CD14-positive monocyte (primary cell): ENCODE data around the gene VPS37B. TPM values are rescaled to one million over a fixed set of nuclear protein-coding genes. Genes with fewer than 3 reads are reported as not detected.

Experiments
- DNase-seq, 3 donors: peaks; one replicate each; pipeline ENCODE4 v3.0.0-alpha.2; 2011 to 2022
- H2AFZ ChIP-seq: 2 replicates; pipeline ENCODE4 v1.6.0; 2012; ENCODE audit warnings: mild to moderate bottlenecking, low read depth, low read length, inconsistent platforms; ENCODE audit not compliant: insufficient read depth, poor library complexity, severe bottlenecking
- H3K27ac ChIP-seq, 2 donors: 1 replicate in 1 of 2; 2 replicates in 1 of 2; pipeline ENCODE4 v1.5.1; 2012 to 2013; ENCODE audit warnings: low read length in 2 of 2, control low read depth in 1 of 2, inconsistent platforms in 1 of 2, low read depth in 1 of 2, mild to moderate bottlenecking in 1 of 2
- H3K27me3 ChIP-seq, 2 donors: one replicate each; pipeline versions ENCODE4 v1.6.0 to v1.6.1; 2011 to 2013; ENCODE audit warnings: low read length in 2 of 2; ENCODE audit not compliant: control insufficient read depth in 2 of 2, insufficient read depth in 2 of 2
- H3K36me3 ChIP-seq, 2 donors: replicated peaks in 1 of 2; 1 replicate in 1 of 2; 2 replicates in 1 of 2; pipeline versions ENCODE4 v1.5.1 to v1.6.1; 2012 to 2013; ENCODE audit warnings: low read length in 2 of 2, control low read depth in 1 of 2, inconsistent platforms in 1 of 2, mild to moderate bottlenecking in 1 of 2; ENCODE audit not compliant: insufficient read depth in 2 of 2, control insufficient read depth in 1 of 2
- H3K4me1 ChIP-seq, 2 donors: 1 replicate in 1 of 2; 2 replicates in 1 of 2; pipeline versions ENCODE4 v1.5.1 to v1.6.1; 2012 to 2013; ENCODE audit warnings: low read length in 2 of 2, control low read depth in 1 of 2, inconsistent platforms in 1 of 2, mild to moderate bottlenecking in 1 of 2, moderate library complexity in 1 of 2; ENCODE audit not compliant: insufficient read depth in 2 of 2, control insufficient read depth in 1 of 2
- H3K4me2 ChIP-seq: replicated peaks from 2 replicates; pipeline ENCODE3; 2012; ENCODE audit warnings: low read length, moderate library complexity, mild to moderate bottlenecking; ENCODE audit not compliant: poor library complexity, severe bottlenecking; ENCODE audit errors: extremely low read depth
- H3K4me3 ChIP-seq, 3 experiments: fragments of 200-600 bp in 1 of 3; sonication (generic) in 1 of 3; replicated peaks in 1 of 3; 1 replicate in 2 of 3; 2 replicates in 1 of 3; pipeline ENCODE4 v1.5.1; 2011 to 2013; ENCODE audit warnings: low read length in 3 of 3, mild to moderate bottlenecking in 3 of 3, control low read depth in 2 of 3, low read depth in 2 of 3, inconsistent platforms in 1 of 3, moderate library complexity in 1 of 3
- H3K79me2 ChIP-seq: 2 replicates; pipeline ENCODE4 v1.6.0; 2012; ENCODE audit warnings: mild to moderate bottlenecking, control low read depth, inconsistent platforms, low read length, moderate library complexity; ENCODE audit not compliant: insufficient read depth
- H3K9ac ChIP-seq: 2 replicates; pipeline ENCODE4 v1.6.0; 2017; ENCODE audit warnings: low read length, mild to moderate bottlenecking; ENCODE audit not compliant: insufficient read depth, poor library complexity, severe bottlenecking
- H3K9me3 ChIP-seq, 2 donors: replicated peaks in 1 of 2; 1 replicate in 1 of 2; 2 replicates in 1 of 2; pipeline versions ENCODE4 v1.5.1 to v1.6.1; 2012 to 2013; ENCODE audit warnings: low read length in 2 of 2, control low read depth in 1 of 2; ENCODE audit not compliant: control insufficient read depth in 1 of 2, insufficient read depth in 1 of 2
- H4K20me1 ChIP-seq: 2 replicates; pipeline ENCODE4 v1.6.0; 2012; ENCODE audit warnings: mild to moderate bottlenecking, low read length, control low read depth, moderate library complexity; ENCODE audit not compliant: insufficient read depth
- H3K27ac Mint-ChIP-seq, 7 donors: one replicate each; pipeline ENCODE4 v1.8.0; 2020; ENCODE audit warnings: mild to moderate bottlenecking in 7 of 7, mixed read lengths in 7 of 7, moderate library complexity in 6 of 7, inconsistent platforms in 2 of 7
- H3K27me3 Mint-ChIP-seq, 3 donors: one replicate each; pipeline ENCODE4 v1.8.0; 2021 to 2022; ENCODE audit warnings: low read depth in 3 of 3, mild to moderate bottlenecking in 3 of 3, mixed read lengths in 3 of 3, moderate library complexity in 3 of 3, inconsistent platforms in 1 of 3
- H3K36me3 Mint-ChIP-seq, 2 donors: one replicate each; pipeline ENCODE4 v1.8.0; 2020; ENCODE audit warnings: mixed read lengths in 2 of 2, inconsistent platforms in 1 of 2, mild to moderate bottlenecking in 1 of 2
- H3K4me1 Mint-ChIP-seq: one replicate; pipeline ENCODE4 v1.8.0; 2020; ENCODE audit warnings: mild to moderate bottlenecking, mixed read lengths
- H3K4me3 Mint-ChIP-seq, 2 donors: one replicate each; pipeline ENCODE4 v1.8.0; 2020; ENCODE audit warnings: mild to moderate bottlenecking in 2 of 2, mixed read lengths in 2 of 2, moderate library complexity in 1 of 2
- H3K9me3 Mint-ChIP-seq, 7 donors: one replicate each; pipeline ENCODE4 v1.8.0; 2020 to 2022; ENCODE audit warnings: mixed read lengths in 7 of 7, mild to moderate bottlenecking in 6 of 7, moderate library complexity in 6 of 7, inconsistent platforms in 2 of 7
- CTCF ChIP-seq: fragments of 200-600 bp; IDR thresholded peaks from one replicate; pipeline ENCODE4 v1.8.0; 2022; ENCODE audit warnings: antibody characterized with exemption, mild to moderate bottlenecking
- WGBS: methylation state at CpG from one replicate; pipeline ENCODE4 v1.1.5; 2013; ENCODE audit warnings: missing lambda C conversion rate; ENCODE audit not compliant: insufficient coverage; 5-methylcytosine and 5-hydroxymethylcytosine counted together
- intact Hi-C, 2 donors: fragments of 100-400 bp; cut with micrococcal nuclease; formaldehyde crosslinking; loops; one replicate each; pipeline versions ENCODE4 v1.15.0 to v1.15.1; 2023
- polyA plus RNA-seq, 3 donors: library from polyadenylated mRNA; depleted of rRNA in 1 of 3; unstranded in 2 of 3; stranded (reverse) in 1 of 3; fragments of 300-500 nt in 2 of 3; fragments of >200 nt in 1 of 3; fragmentation: Illumina TruSeq in 2 of 3; gene quantifications; 1 replicate in 2 of 3; 2 replicates in 1 of 3; pipeline ENCODE4 v1.2.3, GENCODE V29; 2012 to 2021

The VPS37B gene
- polyA plus RNA-seq, 3 donors = 12.3 to 34.3 (median 16.4) TPM

- no peaks in the 10 kb centered on the region for H3K79me2 ChIP-seq
- TF ChIP-seq CTCF = no peak
These were observed 57.1 kb downstream of the VPS37B start for GRCh38 chr12:122838841-122839240.

GRCh38 chr12:122837306-122838265 lies 58.3 kb downstream of the VPS37B start:
- H3K27me3 ChIP-seq = peaks cover 36 to 48% of the 10 kb centered on the region in 2 donors
- no peak overlapping the region for H2AFZ ChIP-seq
- H3K27ac ChIP-seq = no peak overlapping the region
- Mint-ChIP-seq H3K27me3 (peaks cover 49 to 71% (median 51%) of the 10 kb centered on the region in 3 donors), H3K9me3 (peaks cover 0 to 15% (median 5%) of the 10 kb centered on the region in 7 donors), H3K36me3 (peaks cover 7 to 9% of the 10 kb centered on the region in 2 donors), H3K4me1 (peaks cover 25% of the 10 kb centered on the region), H3K27ac (peak overlapping the region in 1 of 7 donors; percentile 7), H3K4me3 (peak overlapping the region in 1 of 2 donors; percentile 94)
- intact Hi-C loops = no loop called here
- H3K9me3 ChIP-seq = no peaks in the 10 kb centered on the region
- 93% methylated on average over 14 of the region's 22 CpGs for WGBS
- no peak overlapping the region for H3K4me3 ChIP-seq
- no peaks in the 10 kb centered on the region for H3K79me2 ChIP-seq
- no peaks in the 10 kb centered on the region for H3K36me3 ChIP-seq
- H3K4me2 ChIP-seq = peak overlapping the region; percentile 90
- no peak overlapping the region for H3K9ac ChIP-seq
- no peak for DNase-seq
- no peaks in the 10 kb centered on the region for H4K20me1 ChIP-seq
- H3K4me1 ChIP-seq = peaks cover 20 to 23% of the 10 kb centered on the region in 2 donors
- TF ChIP-seq CTCF = no peak

More at GRCh38 chr12:122838841-122839240, 57.1 kb downstream of the VPS37B start:
- H3K36me3 ChIP-seq = no peaks in the 10 kb centered on the region
- H3K9ac ChIP-seq = no peak overlapping the region
- Mint-ChIP-seq H3K4me1 (peaks cover 25% of the 10 kb centered on the region), H3K27ac (no peak overlapping the region), H3K9me3 (peaks cover 0 to 15% (median 5%) of the 10 kb centered on the region in 7 donors), H3K27me3 (peaks cover 42 to 63% (median 43%) of the 10 kb centered on the region in 3 donors), H3K4me3 (peak overlapping the region in 1 of 2 donors; percentile 68), H3K36me3 (peaks cover 7 to 9% of the 10 kb centered on the region in 2 donors)
- no peak overlapping the region for H3K27ac ChIP-seq
- peaks cover 20 to 23% of the 10 kb centered on the region in 2 donors for H3K4me1 ChIP-seq
- H2AFZ ChIP-seq = no peak overlapping the region
- no peak overlapping the region for H3K4me3 ChIP-seq
- H4K20me1 ChIP-seq = no peaks in the 10 kb centered on the region
- no peak for DNase-seq
- no peaks in the 10 kb centered on the region for H3K9me3 ChIP-seq
- 100% methylated on average over 1 of the region's 5 CpGs for WGBS
- intact Hi-C loops = no loop called here
- peaks cover 34 to 42% of the 10 kb centered on the region in 2 donors for H3K27me3 ChIP-seq
- H3K4me2 ChIP-seq = no peak overlapping the region
